Activated naive CD8-positive, alpha-beta T cell treated with anti-CD3 and anti-CD28 coated beads, Interleukin-2, amount 10 ng/mL, durations not matched to agents 7 days and 5 days (primary cell): ENCODE measurements around the gene ECHS1. TPM values are rescaled to one million over a fixed set of nuclear protein-coding genes. Genes with fewer than 3 reads are reported as not detected.

Source experiments
- ATAC-seq: fragments of 150-1000 bp; cut with Tn5 transposase; one replicate; pipeline ENCODE4 v1.10.0; 2021; ENCODE audit warnings: low read depth, moderate library complexity
- POLR2A ChIA-PET: fragments of 350-600 bp; sonication (Branson Sonifier 250); formaldehyde crosslinking; loops from one replicate; lab custom pipeline; 2021; ENCODE audit warnings: antibody characterized with exemption; lab: Charles Lee
- DNase-seq: peaks from one replicate; pipeline ENCODE4 v3.0.0; 2021
- H3K27ac Mint-ChIP-seq: one replicate; pipeline ENCODE4 v1.8.0; 2022; ENCODE audit warnings: mild to moderate bottlenecking, mixed read lengths
- H3K27me3 Mint-ChIP-seq: one replicate; pipeline ENCODE4 v1.8.0; 2022; ENCODE audit warnings: mild to moderate bottlenecking, moderate library complexity, mixed read lengths
- H3K36me3 Mint-ChIP-seq: one replicate; pipeline ENCODE4 v1.8.0; 2021; ENCODE audit warnings: mild to moderate bottlenecking, mixed read lengths
- H3K4me1 Mint-ChIP-seq: one replicate; pipeline ENCODE4 v1.8.0; 2021; ENCODE audit warnings: mixed read lengths
- H3K4me3 Mint-ChIP-seq: one replicate; pipeline ENCODE4 v1.8.0; 2022; ENCODE audit warnings: mild to moderate bottlenecking, moderate library complexity, mixed read lengths
- H3K9me3 Mint-ChIP-seq: one replicate; pipeline ENCODE4 v1.8.0; 2021; ENCODE audit warnings: mixed read lengths
- total RNA-seq, 2 experiments: library from RNA; stranded (reverse); gene quantifications; one replicate each; pipeline ENCODE4 v1.2.3, GENCODE V29; 2021

The ECHS1 gene
- total RNA-seq, 2 experiments from 2014 or later, result 33.5 to 36.1 TPM

DNA sequence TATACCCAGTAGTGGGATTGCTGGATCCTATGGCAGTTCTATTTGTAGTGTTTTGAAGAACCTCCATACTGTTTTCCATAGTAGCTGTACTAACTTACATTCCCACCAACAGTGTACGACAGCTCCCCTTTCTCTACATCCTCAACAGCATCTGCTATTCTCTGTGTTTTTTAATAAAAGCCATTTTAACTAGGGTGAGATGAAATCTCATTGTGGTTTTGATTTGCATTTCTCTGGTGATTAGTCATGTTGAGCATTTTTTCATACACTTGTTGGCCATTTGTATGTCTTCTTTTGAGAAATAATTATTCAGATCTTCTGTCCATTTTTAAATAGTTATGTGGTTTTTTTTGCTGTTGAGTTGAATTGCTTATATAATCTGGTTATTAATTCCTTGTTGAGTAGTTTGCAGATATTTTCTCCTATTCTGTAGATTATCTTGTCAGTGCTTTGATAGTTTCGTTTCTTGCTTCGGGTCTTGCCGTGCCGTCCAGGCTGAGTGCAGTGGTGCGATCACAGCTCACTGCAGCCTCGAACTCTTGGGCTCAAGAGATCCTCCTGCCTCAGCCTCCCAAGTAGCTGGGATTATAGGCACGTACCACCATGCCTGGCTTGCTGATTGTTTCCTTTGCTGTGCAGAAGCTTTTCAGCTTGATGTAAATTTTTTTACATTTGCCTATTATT is 32.8 kb upstream of the ECHS1 start:
- H3K9me3 Mint-ChIP-seq, result peaks cover 10% of the 10 kb centered on the region
- no peak for DNase-seq
- no peaks in the 10 kb centered on the region for H3K27me3 Mint-ChIP-seq
- H3K36me3 Mint-ChIP-seq, result peaks cover 67% of the 10 kb centered on the region
- no peak for ATAC-seq
- H3K4me3 Mint-ChIP-seq, result no peak overlapping the region
- no peak overlapping the region for H3K27ac Mint-ChIP-seq
- peaks cover 26% of the 10 kb centered on the region for H3K4me1 Mint-ChIP-seq
- POLR2A ChIA-PET, result no interaction called here

- Mint-ChIP-seq H3K27me3 (no peaks in the 10 kb centered on the region), H3K36me3 (peaks cover 61% of the 10 kb centered on the region), H3K27ac (no peak overlapping the region), H3K4me3 (no peak overlapping the region), H3K4me1 (peaks cover 30% of the 10 kb centered on the region), H3K9me3 (peaks cover 9% of the 10 kb centered on the region)
- POLR2A ChIA-PET, result no interaction called here
- no peak for DNase-seq
- ATAC-seq, result no peak
Measured at GRCh38 chr10:133405272-133405671, 32.1 kb upstream of the ECHS1 start.

DNA sequence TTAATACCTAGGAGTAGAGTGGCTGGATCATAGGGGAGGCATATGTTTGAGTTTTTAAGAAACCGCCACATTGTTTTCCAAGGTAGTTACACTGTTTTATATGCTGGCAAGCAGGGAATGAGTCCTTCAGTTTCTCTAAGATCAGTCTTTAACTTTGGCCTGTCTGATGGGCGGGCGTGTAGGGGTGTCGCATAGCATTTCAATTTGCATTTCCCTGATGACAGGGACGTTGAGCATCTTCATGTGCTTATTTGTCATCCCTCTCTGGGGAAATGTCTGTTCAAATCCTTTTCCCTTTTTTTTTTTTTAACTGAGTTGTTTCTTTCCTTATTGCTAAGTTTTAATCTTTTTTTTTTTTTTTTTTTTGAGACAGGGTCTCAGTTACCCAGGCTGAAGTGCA is 30.6 kb upstream of the ECHS1 start:
- no peak for ATAC-seq
- POLR2A ChIA-PET, result no interaction called here
- H3K27me3 Mint-ChIP-seq, result no peaks in the 10 kb centered on the region
- H3K27ac Mint-ChIP-seq, result no peak overlapping the region
- DNase-seq, result no peak
- H3K4me3 Mint-ChIP-seq, result no peak overlapping the region
- peaks cover 48% of the 10 kb centered on the region for H3K36me3 Mint-ChIP-seq
- peaks cover 36% of the 10 kb centered on the region for H3K4me1 Mint-ChIP-seq
- peaks cover 3% of the 10 kb centered on the region for H3K9me3 Mint-ChIP-seq

GRCh38 chr10:133403359-133403758 is 30.2 kb upstream of the ECHS1 start:
- H3K27ac Mint-ChIP-seq, result no peak overlapping the region
- no peaks in the 10 kb centered on the region for H3K27me3 Mint-ChIP-seq
- no peak overlapping the region for H3K4me3 Mint-ChIP-seq
- peaks cover 36% of the 10 kb centered on the region for H3K4me1 Mint-ChIP-seq
- POLR2A ChIA-PET, result no interaction called here
- H3K36me3 Mint-ChIP-seq, result peaks cover 44% of the 10 kb centered on the region
- no peak for ATAC-seq
- no peak for DNase-seq
- H3K9me3 Mint-ChIP-seq, result peaks cover under 1% of the 10 kb centered on the region

GRCh38 chr10:133401981-133402725 is 29.0 kb upstream of the ECHS1 start:
- Mint-ChIP-seq H3K36me3 (peaks cover 41% of the 10 kb centered on the region), H3K4me1 (peaks cover 34% of the 10 kb centered on the region), H3K27me3 (no peaks in the 10 kb centered on the region), H3K4me3 (no peak overlapping the region), H3K9me3 (no peaks in the 10 kb centered on the region), H3K27ac (peak overlapping the region; percentile 38)
- ATAC-seq, result no peak
- POLR2A ChIA-PET, result interaction anchor here (1.9 kb wide), 1 partner anchor 12 kb away, joined by 12 read pairs; no protein-coding TSS in a partner anchor
- DNase-seq, result no peak

- no peak for DNase-seq
- no peaks in the 10 kb centered on the region for H3K9me3 Mint-ChIP-seq
- ATAC-seq, result peak; percentile 21
- H3K27ac Mint-ChIP-seq, result peak overlapping the region; percentile 83
- no peaks in the 10 kb centered on the region for H3K27me3 Mint-ChIP-seq
- H3K4me1 Mint-ChIP-seq, result peaks cover 31% of the 10 kb centered on the region
- H3K4me3 Mint-ChIP-seq, result peak overlapping the region; percentile 58
- POLR2A ChIA-PET, result interaction anchor here (1.2 to 1.9 kb wide), 2 partner anchors 11 to 28 kb away, joined by 3 to 12 read pairs; no protein-coding TSS in a partner anchor
- H3K36me3 Mint-ChIP-seq, result peaks cover 35% of the 10 kb centered on the region
Measured at GRCh38 chr10:133401500-133401899, 28.3 kb upstream of the ECHS1 start.

- H3K36me3 Mint-ChIP-seq, result peaks cover 31% of the 10 kb centered on the region
- H3K27me3 Mint-ChIP-seq, result no peaks in the 10 kb centered on the region
- peaks cover 27% of the 10 kb centered on the region for H3K4me1 Mint-ChIP-seq
- peak; percentile 90 for ATAC-seq
- POLR2A ChIA-PET, result interaction anchor here (1.2 to 1.9 kb wide), 2 partner anchors 10 to 27 kb away, joined by 3 to 12 read pairs; no protein-coding TSS in a partner anchor
- H3K4me3 Mint-ChIP-seq, result peak overlapping the region; percentile 58
- DNase-seq, result no peak
- peak overlapping the region; percentile 83 for H3K27ac Mint-ChIP-seq
- no peaks in the 10 kb centered on the region for H3K9me3 Mint-ChIP-seq
Measured at GRCh38 chr10:133400624-133401424, 27.7 kb upstream of the ECHS1 start.

- no peak overlapping the region for H3K4me3 Mint-ChIP-seq
- peaks cover 24% of the 10 kb centered on the region for H3K36me3 Mint-ChIP-seq
- DNase-seq, result no peak
- no peaks in the 10 kb centered on the region for H3K27me3 Mint-ChIP-seq
- POLR2A ChIA-PET, result no interaction called here
- H3K4me1 Mint-ChIP-seq, result peaks cover 25% of the 10 kb centered on the region
- H3K27ac Mint-ChIP-seq, result no peak overlapping the region
- no peaks in the 10 kb centered on the region for H3K9me3 Mint-ChIP-seq
- ATAC-seq, result no peak
Measured at GRCh38 chr10:133399123-133399601, 26.0 kb upstream of the ECHS1 start.

- H3K27me3 Mint-ChIP-seq, result no peaks in the 10 kb centered on the region
- H3K4me3 Mint-ChIP-seq, result no peak overlapping the region
- POLR2A ChIA-PET, result no interaction called here
- no peak for DNase-seq
- H3K27ac Mint-ChIP-seq, result no peak overlapping the region
- peaks cover 27% of the 10 kb centered on the region for H3K4me1 Mint-ChIP-seq
- H3K36me3 Mint-ChIP-seq, result peaks cover 18% of the 10 kb centered on the region
- ATAC-seq, result no peak
- H3K9me3 Mint-ChIP-seq, result no peaks in the 10 kb centered on the region
Measured at GRCh38 chr10:133397938-133398337, 24.8 kb upstream of the ECHS1 start.

GRCh38 chr10:133396035-133396624 is 23.0 kb upstream of the ECHS1 start:
- POLR2A ChIA-PET, result no interaction called here
- H3K27ac Mint-ChIP-seq, result no peak overlapping the region

DNA sequence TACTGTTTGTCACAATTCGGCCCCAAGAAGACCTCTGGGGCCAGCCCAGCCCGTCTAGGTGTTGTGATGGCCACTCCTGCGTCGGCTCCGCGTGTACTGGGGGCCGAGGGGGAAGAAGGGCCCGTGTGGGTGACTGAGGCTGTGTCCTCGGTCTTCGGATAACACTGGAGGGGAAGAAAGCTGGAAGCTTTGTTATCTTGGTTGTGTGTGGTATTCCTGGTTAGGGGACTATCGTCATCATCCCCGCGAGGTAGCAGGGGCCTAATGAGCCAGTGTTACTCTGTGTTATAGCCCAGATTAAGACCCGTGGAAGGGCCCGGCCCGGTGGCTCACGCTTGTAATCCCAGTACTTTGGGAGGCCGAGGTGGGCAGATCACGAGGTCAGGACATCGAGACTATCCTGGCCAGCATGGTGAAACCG is 21.7 kb upstream of the ECHS1 start:
- DNase-seq, result no peak
- Mint-ChIP-seq H3K9me3 (no peaks in the 10 kb centered on the region), H3K4me3 (peak overlapping the region; percentile 93), H3K36me3 (peaks cover 10% of the 10 kb centered on the region), H3K4me1 (peaks cover 30% of the 10 kb centered on the region), H3K27me3 (no peaks in the 10 kb centered on the region), H3K27ac (peak overlapping the region; percentile 92)
- POLR2A ChIA-PET, result no interaction called here
- ATAC-seq, result no peak

More at GRCh38 chr10:133396035-133396624, 23.0 kb upstream of the ECHS1 start:
- Mint-ChIP-seq H3K27me3 (no peaks in the 10 kb centered on the region), H3K36me3 (peaks cover 10% of the 10 kb centered on the region), H3K4me1 (peaks cover 27% of the 10 kb centered on the region), H3K9me3 (no peaks in the 10 kb centered on the region), H3K4me3 (no peak overlapping the region)
- DNase-seq (no peak), ATAC-seq (no peak)

DNA sequence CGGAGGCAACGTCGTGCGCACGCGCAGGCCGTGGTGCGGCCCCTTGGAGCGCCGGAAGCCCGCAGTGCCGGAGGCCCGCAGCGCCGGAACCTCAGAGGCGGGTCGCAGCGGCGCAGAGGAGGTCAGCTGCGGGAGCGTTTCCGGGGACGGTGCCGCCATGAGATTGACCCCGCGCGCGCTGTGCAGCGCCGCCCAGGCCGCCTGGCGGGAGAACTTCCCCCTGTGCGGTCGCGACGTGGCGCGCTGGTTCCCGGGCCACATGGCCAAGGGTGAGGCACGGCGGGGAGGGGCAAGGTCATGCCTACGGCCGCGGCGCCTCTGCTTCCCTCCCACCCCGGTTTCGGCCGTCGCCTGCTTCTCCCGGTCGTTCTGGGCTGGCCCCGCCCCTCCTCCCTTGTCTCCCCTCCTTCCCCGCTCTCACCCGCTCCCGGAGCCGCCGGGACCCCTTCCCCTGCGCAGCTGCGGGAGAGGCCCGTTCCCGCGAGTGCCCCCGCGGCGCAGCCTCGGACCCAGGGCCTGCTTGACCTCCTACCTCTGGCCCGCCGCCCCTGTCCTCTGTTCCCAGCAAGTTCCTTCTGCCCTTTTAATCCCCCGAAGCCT is 21.0 kb upstream of the ECHS1 start, which contains the start of gene MTG1:
Gene MTG1 (plus strand): TSS at position 94 of the 600 bp plus-strand sequence. CDS start 64 bp downstream, at position 158.
- H3K27me3 Mint-ChIP-seq, result no peaks in the 10 kb centered on the region
- ATAC-seq, result peak; percentile 81

More for the DNA sequence above, 21.0 kb upstream of the ECHS1 start, which contains the start of gene MTG1:
- peak within 1 kb of the TSS; percentile 92 for H3K27ac Mint-ChIP-seq
- H3K9me3 Mint-ChIP-seq, result no peaks in the 10 kb centered on the region
- H3K4me3 Mint-ChIP-seq, result peak within 1 kb of the TSS; percentile 93
- H3K4me1 Mint-ChIP-seq, result peaks cover 28% of the 10 kb centered on the region
- peak; percentile 99 for DNase-seq
- POLR2A ChIA-PET, result no interaction called here
- peaks cover 10% of the 10 kb centered on the region for H3K36me3 Mint-ChIP-seq
